Right lobe of liver (tissue), 6 donors: ENCODE data around the gene CTNND1. TPM values are rescaled to one million over a fixed set of nuclear protein-coding genes. Genes with fewer than 3 reads are reported as not detected.

Source experiments
- ATAC-seq, 4 donors: fragments of 200-7000 bp; cut with Tn5 transposase; one replicate each; pipeline ENCODE4 v1.9.1; 2020; ENCODE audit warnings: mild to moderate bottlenecking in 4 of 4, moderate library complexity in 4 of 4
- DNase-seq, 3 donors: peaks; one replicate each; pipeline ENCODE4 v3.0.0-alpha.2; 2020
- H3K27ac ChIP-seq, 3 donors: fragments of 200-600 bp; one replicate each; pipeline ENCODE4 v1.8.0; 2022
- H3K27me3 ChIP-seq, 2 donors: fragments of 200-600 bp; one replicate each; pipeline ENCODE4 v1.8.0; 2022
- H3K36me3 ChIP-seq, 4 donors: fragments of 200-600 bp; sonication (generic) in 1 of 4; one replicate each; pipeline versions ENCODE4 v1.5.1 to v1.8.0; 2017 to 2022; ENCODE audit warnings: control low read depth in 1 of 4
- H3K4me1 ChIP-seq, 4 donors: fragments of 200-600 bp; sonication (generic) in 1 of 4; one replicate each; pipeline versions ENCODE4 v1.5.1 to v1.8.0; 2017 to 2022; ENCODE audit warnings: control low read depth in 1 of 4
- H3K4me3 ChIP-seq, 3 donors: fragments of 200-600 bp; one replicate each; pipeline ENCODE4 v1.8.0; 2022
- H3K9me3 ChIP-seq, 4 donors: fragments of 200-600 bp; sonication (generic) in 1 of 4; one replicate each; pipeline versions ENCODE4 v1.5.1 to v1.8.0; 2017 to 2022; ENCODE audit warnings: control low read depth in 1 of 4
- CTCF ChIP-seq, 4 donors: fragments of 200-600 bp in 3 of 4; fragments of 450-650 bp in 1 of 4; IDR thresholded peaks; one replicate each; pipeline versions ENCODE4 v1.5.1 to v1.8.0; 2016 to 2022; ENCODE audit warnings: antibody characterized with exemption in 4 of 4, mild to moderate bottlenecking in 2 of 4
- POLR2A ChIP-seq: fragments of 450-650 bp; IDR thresholded peaks from one replicate; pipeline ENCODE4 v1.6.1; 2017; ENCODE audit warnings: antibody characterized with exemption, mild to moderate bottlenecking
- WGBS: methylation state at CpG from one replicate; pipeline ENCODE4 v1.1.6; 2018; ENCODE audit warnings: low coverage, low lambda C conversion rate; ENCODE audit not compliant: insufficient coverage; ENCODE audit errors: missing lambda C conversion rate; 5-methylcytosine and 5-hydroxymethylcytosine counted together
- intact Hi-C, 2 donors: fragments of 100-400 bp; cut with DNase I; formaldehyde crosslinking; loops; one replicate each; pipeline versions ENCODE4 v1.11.2 to v1.14.1; 2022
- total RNA-seq, 6 experiments: library from RNA; depleted of rRNA in 2 of 6; stranded (reverse); fragments of >200 nt in 2 of 6; fragmentation: NEBNext Ultra II Directional in 3 of 6; extraction: Animal tissue kit (Norgen Biotek cat#: 25700) in 3 of 6; gene quantifications; one replicate each; pipeline versions ENCODE4 v1.1.0 to v1.2.4, GENCODE V29; 2016 to 2023
- donor health status: DM: no; HTN: yes; CAD: no.
- donor health status: DM: no; HTN: no; CAD: no.
- donor health status: DM: no; HTN: no; CAD: no.
- donor health status: DM: no; HTN: yes; CAD: no.
- donor health status: DM: no; HTN: yes; CAD: no.

Gene CTNND1
- total RNA-seq, 6 experiments from 2014 or later = 62.3 to 123 (median 97.8) TPM

GRCh38 chr11:57776577-57777210 lies 15.1 kb downstream of the CTNND1 start:
- Histone ChIP-seq H3K36me3 (peaks cover 0 to 2% (median 0%) of the 10 kb centered on the region in 4 donors), H3K27ac (peak overlapping the region; percentile 79 to 90 (median 85)), H3K4me1 (peaks cover 0 to 86% (median 49%) of the 10 kb centered on the region in 4 donors), H3K27me3 (no peaks in the 10 kb centered on the region), H3K9me3 (no peaks in the 10 kb centered on the region), H3K4me3 (no peak overlapping the region)
- no peak for DNase-seq
- intact Hi-C loops = no loop called here
- TF ChIP-seq CTCF (IDR thresholded peaks at IDR 0.05) (no peak), POLR2A (no peak)
- 45% methylated on average over 2 of the region's 2 CpGs for WGBS
- no peak for ATAC-seq

GRCh38 chr11:57777969-57778317 lies 16.3 kb downstream of the CTNND1 start:
- intact Hi-C loops = no loop called here
- WGBS = 9% methylated on average over 3 of the region's 3 CpGs

GRCh38 chr11:57778318-57779037 lies 16.9 kb downstream of the CTNND1 start:
- WGBS = 8% methylated on average over 5 of the region's 6 CpGs
- intact Hi-C loops = no loop called here

More at GRCh38 chr11:57777969-57778317, 16.3 kb downstream of the CTNND1 start:
- Histone ChIP-seq H3K4me1 (peaks cover 0 to 86% (median 47%) of the 10 kb centered on the region in 4 donors), H3K4me3 (peak overlapping the region; percentile 17 to 40 (median 31)), H3K9me3 (no peaks in the 10 kb centered on the region), H3K36me3 (peaks cover 0 to 2% (median 0%) of the 10 kb centered on the region in 4 donors), H3K27ac (peak overlapping the region; percentile 79 to 90 (median 85)), H3K27me3 (no peaks in the 10 kb centered on the region)
- DNase-seq (peak in 2 of 3 donors; percentile 41 to 85), ATAC-seq (peak; percentile 82 to 86 (median 84))
- no peak for TF ChIP-seq CTCF (IDR thresholded peaks at IDR 0.05)
- TF ChIP-seq POLR2A = no peak

GRCh38 chr11:57779276-57779675 lies 17.7 kb downstream of the CTNND1 start:
- Histone ChIP-seq H3K27me3 (no peaks in the 10 kb centered on the region), H3K9me3 (no peaks in the 10 kb centered on the region), H3K4me3 (peak overlapping the region in 1 of 3 donors; percentile 40), H3K4me1 (peaks cover 0 to 85% (median 42%) of the 10 kb centered on the region in 4 donors), H3K36me3 (peaks cover 0 to 2% (median 0%) of the 10 kb centered on the region in 4 donors), H3K27ac (peak overlapping the region; percentile 79 to 90 (median 85))
- WGBS = 11% methylated on average over 1 of the region's 1 CpG
- DNase-seq (no peak), ATAC-seq (peak; percentile 37 to 58 (median 56))
- TF ChIP-seq CTCF (IDR thresholded peaks at IDR 0.05) = peak in 1 of 4 donors; percentile 15
- TF ChIP-seq POLR2A = no peak
- intact Hi-C loops = no loop called here

More at GRCh38 chr11:57778318-57779037, 16.9 kb downstream of the CTNND1 start:
- DNase-seq = peak; percentile 92 to 96 (median 94)
- Histone ChIP-seq H3K4me3 (peak overlapping the region; percentile 17 to 40 (median 31)), H3K9me3 (no peaks in the 10 kb centered on the region), H3K27me3 (no peaks in the 10 kb centered on the region), H3K27ac (peak overlapping the region; percentile 79 to 90 (median 85)), H3K36me3 (peaks cover 0 to 2% (median 0%) of the 10 kb centered on the region in 4 donors), H3K4me1 (peaks cover 0 to 90% (median 45%) of the 10 kb centered on the region in 4 donors)
- peak; percentile 90 to 96 (median 92) for ATAC-seq
- TF ChIP-seq CTCF (IDR thresholded peaks at IDR 0.05) (no peak), POLR2A (peak; percentile 49)
